Fibroblast of the aortic adventitia (primary cell): ENCODE data around the gene ANKMY1. TPM values are rescaled to one million over a fixed set of nuclear protein-coding genes. Genes with fewer than 3 reads are reported as not detected.

Experiments used
- DNase-seq: peaks from one replicate; pipeline ENCODE4 v3.0.0-alpha.2; 2010; ENCODE audit warnings: low read depth
- H3K4me3 ChIP-seq: 2 replicates; pipeline ENCODE4 v1.5.1; 2011; ENCODE audit warnings: low read depth, mild to moderate bottlenecking, control low read depth, low read length, moderate library complexity
- total RNA-seq: library from RNA; depleted of rRNA; stranded (reverse); fragments of >200 nt; gene quantifications from 2 replicates; pipeline ENCODE4 v1.2.3, GENCODE V29; 2012; ENCODE audit warnings: low replicate concordance
- TF ChIP-seq, protein P1 (sequence below): IDR thresholded peaks from 2 replicates; pipeline ENCODE4 v1.5.1; 2011; ENCODE audit warnings: mild to moderate bottlenecking, low read length, control low read depth, inconsistent platforms; ENCODE audit not compliant: insufficient read depth

The ANKMY1 gene
- total RNA-seq, 1 donor = 11.0 TPM

DNA sequence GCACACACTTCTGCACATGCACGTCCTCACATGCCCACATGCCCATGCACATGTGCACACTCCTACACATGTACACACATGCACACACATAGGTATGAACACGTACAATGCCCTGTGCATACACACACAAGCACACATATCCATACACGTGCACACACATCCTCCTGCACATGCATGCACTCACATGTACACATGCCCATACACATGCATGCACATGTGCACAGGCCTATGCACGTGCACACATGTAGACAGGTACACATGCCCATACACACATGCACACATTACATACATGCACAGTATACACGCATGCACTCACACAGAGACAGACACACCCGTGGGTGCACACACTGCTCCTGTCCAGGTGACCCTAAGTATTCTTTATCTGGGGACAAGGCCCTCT, 88.0 kb downstream of the ANKMY1 start:
- no peak overlapping the region for H3K4me3 ChIP-seq
- peak; percentile 8 for DNase-seq
- TF ChIP-seq, protein P1, sequence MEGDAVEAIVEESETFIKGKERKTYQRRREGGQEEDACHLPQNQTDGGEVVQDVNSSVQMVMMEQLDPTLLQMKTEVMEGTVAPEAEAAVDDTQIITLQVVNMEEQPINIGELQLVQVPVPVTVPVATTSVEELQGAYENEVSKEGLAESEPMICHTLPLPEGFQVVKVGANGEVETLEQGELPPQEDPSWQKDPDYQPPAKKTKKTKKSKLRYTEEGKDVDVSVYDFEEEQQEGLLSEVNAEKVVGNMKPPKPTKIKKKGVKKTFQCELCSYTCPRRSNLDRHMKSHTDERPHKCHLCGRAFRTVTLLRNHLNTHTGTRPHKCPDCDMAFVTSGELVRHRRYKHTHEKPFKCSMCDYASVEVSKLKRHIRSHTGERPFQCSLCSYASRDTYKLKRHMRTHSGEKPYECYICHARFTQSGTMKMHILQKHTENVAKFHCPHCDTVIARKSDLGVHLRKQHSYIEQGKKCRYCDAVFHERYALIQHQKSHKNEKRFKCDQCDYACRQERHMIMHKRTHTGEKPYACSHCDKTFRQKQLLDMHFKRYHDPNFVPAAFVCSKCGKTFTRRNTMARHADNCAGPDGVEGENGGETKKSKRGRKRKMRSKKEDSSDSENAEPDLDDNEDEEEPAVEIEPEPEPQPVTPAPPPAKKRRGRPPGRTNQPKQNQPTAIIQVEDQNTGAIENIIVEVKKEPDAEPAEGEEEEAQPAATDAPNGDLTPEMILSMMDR = no peak

DNA sequence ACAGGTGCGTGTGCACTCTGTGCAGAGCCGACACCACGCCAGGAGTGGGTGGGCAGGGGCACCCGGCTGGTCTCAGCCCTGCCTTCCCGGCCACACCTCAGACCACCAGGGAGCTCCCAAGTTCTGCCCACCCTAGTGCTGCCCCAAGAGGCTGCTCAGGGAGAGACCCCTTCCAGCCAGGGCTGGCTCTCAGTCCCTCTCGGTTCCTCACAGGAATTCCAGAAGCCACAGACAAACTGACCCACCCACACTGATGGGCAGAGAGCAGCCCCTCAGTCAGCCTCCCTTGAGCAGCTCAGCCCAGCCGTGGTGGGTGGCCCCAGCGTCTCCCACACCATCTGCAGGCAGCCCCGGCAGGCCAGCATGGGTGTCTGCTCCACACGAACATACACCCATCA, 88.5 kb downstream of the ANKMY1 start:
- TF ChIP-seq, protein P1 = no peak
- no peak for DNase-seq
- no peak overlapping the region for H3K4me3 ChIP-seq

GRCh38 chr2:240468303-240469238, 89.2 kb downstream of the ANKMY1 start:
- DNase-seq = no peak
- H3K4me3 ChIP-seq = no peak overlapping the region
- TF ChIP-seq, protein P1 = no peak

- no peak overlapping the region for H3K4me3 ChIP-seq
- DNase-seq = no peak
- TF ChIP-seq, protein P1 = no peak
These were observed 90.0 kb downstream of the ANKMY1 start for GRCh38 chr2:240467659-240468302.

- no peak for DNase-seq
- TF ChIP-seq, protein P1 = no peak
- H3K4me3 ChIP-seq = no peak overlapping the region
These were observed 90.6 kb downstream of the ANKMY1 start for GRCh38 chr2:240467149-240467642.

DNA sequence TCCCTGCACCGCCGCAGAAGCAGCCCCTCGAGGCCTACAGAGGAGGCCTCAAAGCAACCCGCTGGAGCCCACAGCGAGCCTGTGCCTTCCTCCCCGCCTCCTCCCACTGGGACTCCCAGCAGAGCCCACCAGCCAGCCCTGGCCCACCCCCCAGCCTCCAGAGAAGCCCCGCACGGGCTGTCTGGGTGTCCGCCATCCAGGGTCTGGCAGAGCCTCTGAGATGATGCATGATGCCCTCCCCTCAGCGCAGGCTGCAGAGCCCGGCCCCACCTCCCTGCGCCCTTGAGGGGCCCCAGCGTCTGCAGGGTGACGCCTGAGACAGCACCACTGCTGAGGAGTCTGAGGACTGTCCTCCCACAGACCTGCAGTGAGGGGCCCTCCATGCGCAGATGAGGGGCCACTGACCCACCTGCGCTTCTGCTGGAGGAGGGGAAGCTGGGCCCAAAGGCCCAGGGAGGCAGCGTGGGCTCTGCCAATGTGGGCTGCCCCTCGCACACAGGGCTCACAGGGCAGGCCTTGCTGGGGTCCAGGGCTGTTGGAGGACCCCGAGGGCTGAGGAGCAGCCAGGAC, 91.1 kb downstream of the ANKMY1 start:
- H3K4me3 ChIP-seq = no peak overlapping the region
- no peak for DNase-seq
- TF ChIP-seq, protein P1 = no peak
